ENCODE data around the gene XKR7. TPM values are rescaled to one million over a fixed set of nuclear protein-coding genes. Genes with fewer than 3 reads are reported as not detected.

The XKR7 gene
- total RNA-seq, 2 donors from 2014 or later: 0.26 to 0.33 TPM

- Histone ChIP-seq H3K27me3 (peaks cover 0 to 20% of the 10 kb centered on the region in 2 donors), H3K36me3 (replicated peaks in 1 of 2; ENCODE audit: insufficient read depth in 1 of 2, low read depth in 2 of 2) (no peaks in the 10 kb centered on the region), H3K4me3 (no peak overlapping the region), H3K27ac (no peak overlapping the region), H3K4me1 (peaks cover 11% of the 10 kb centered on the region), H3K9me3 (no peaks in the 10 kb centered on the region)
- no peak for ATAC-seq
- no peak for TF ChIP-seq POLR2A (IDR thresholded peaks at IDR 0.05)
- TF ChIP-seq, protein P1, sequence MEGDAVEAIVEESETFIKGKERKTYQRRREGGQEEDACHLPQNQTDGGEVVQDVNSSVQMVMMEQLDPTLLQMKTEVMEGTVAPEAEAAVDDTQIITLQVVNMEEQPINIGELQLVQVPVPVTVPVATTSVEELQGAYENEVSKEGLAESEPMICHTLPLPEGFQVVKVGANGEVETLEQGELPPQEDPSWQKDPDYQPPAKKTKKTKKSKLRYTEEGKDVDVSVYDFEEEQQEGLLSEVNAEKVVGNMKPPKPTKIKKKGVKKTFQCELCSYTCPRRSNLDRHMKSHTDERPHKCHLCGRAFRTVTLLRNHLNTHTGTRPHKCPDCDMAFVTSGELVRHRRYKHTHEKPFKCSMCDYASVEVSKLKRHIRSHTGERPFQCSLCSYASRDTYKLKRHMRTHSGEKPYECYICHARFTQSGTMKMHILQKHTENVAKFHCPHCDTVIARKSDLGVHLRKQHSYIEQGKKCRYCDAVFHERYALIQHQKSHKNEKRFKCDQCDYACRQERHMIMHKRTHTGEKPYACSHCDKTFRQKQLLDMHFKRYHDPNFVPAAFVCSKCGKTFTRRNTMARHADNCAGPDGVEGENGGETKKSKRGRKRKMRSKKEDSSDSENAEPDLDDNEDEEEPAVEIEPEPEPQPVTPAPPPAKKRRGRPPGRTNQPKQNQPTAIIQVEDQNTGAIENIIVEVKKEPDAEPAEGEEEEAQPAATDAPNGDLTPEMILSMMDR (IDR thresholded peaks at IDR 0.05): no peak
- DNase-seq: no peak
- intact Hi-C loops (cut with DNase I): no loop called here
- 91 to 94% methylated on average over 4 of the region's 4 CpGs for whole genome bisulfite sequencing, 2 donors
These were observed 82.4 kb downstream of the XKR7 start for GRCh38 chr20:32050324-32050841.

DNA sequence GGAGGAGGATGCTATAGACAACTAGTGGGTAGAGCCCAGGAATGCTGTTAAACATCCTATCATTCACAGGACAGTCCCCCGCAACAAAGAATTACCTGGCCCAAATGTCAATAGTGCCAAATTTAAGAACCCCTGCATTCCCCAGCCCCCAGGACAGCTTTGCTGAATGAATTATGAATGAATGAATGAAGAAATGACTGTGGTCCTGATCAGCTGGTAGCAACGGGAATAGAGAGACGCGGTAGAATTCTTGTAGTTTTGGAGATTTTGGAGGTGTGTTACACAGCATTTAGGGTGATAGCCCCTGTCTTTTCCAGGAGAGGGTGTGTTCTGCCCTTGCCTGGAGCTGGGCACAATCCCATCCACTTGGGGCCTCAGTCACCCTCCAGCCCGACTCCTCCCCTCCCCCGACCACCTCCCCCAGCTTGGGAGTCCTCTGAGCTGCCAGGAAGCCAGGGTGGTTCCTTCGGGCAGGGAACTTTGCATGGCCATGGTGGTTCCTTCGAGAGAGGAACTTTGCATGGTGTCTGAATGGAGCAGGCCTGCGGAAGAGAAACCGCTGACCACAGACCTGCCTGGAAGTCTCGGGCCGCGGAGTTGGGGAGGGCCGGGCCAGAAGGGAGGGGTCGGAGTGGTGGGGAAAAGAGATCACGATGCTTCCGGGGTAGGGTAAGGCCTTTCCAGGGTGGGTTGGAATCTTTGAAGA is 83.1 kb downstream of the XKR7 start:
- ATAC-seq (no peak), DNase-seq (peak in 1 of 4 donors; percentile 62)
- TF ChIP-seq, protein P1 (IDR thresholded peaks at IDR 0.05): no peak
- TF ChIP-seq POLR2A (IDR thresholded peaks at IDR 0.05): no peak
- WGBS, 2 donors: 21 to 26% methylated on average over 14 to 17 of the region's 17 CpGs
- intact Hi-C loops (cut with DNase I): no loop called here
- Histone ChIP-seq H3K27ac (peak overlapping the region in 1 of 4 donors; percentile 71), H3K36me3 (replicated peaks in 1 of 2; ENCODE audit: insufficient read depth in 1 of 2, low read depth in 2 of 2) (no peaks in the 10 kb centered on the region), H3K4me1 (peaks cover 11% of the 10 kb centered on the region), H3K9me3 (no peaks in the 10 kb centered on the region), H3K4me3 (no peak overlapping the region), H3K27me3 (peaks cover 0 to 20% of the 10 kb centered on the region in 2 donors)

DNA sequence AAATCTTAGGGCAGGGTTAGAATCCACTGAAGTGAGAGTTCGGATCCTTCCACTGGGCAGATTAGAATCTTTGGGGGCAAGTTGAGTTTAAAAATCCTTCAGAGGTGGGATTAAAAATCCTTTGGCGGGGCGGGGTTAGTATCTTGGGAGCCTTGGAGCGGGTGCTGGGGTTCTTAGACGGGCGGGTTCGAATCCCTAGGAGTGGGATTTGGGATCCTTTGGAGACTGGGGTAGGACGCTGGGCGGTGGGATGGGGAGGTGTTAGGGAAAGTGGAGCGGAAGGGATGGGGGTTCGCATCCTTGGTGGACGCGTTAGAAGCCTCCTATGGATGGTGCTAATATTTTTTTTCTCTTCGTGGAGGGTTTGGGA is 83.8 kb downstream of the XKR7 start:
- Histone ChIP-seq H3K9me3 (no peaks in the 10 kb centered on the region), H3K27me3 (peaks cover 0 to 20% of the 10 kb centered on the region in 2 donors), H3K36me3 (replicated peaks in 1 of 2; ENCODE audit: insufficient read depth in 1 of 2, low read depth in 2 of 2) (no peaks in the 10 kb centered on the region), H3K27ac (peak overlapping the region in 1 of 4 donors; percentile 71), H3K4me3 (no peak overlapping the region), H3K4me1 (peaks cover 11% of the 10 kb centered on the region)
- 14 to 21% methylated on average over 14 of the region's 14 CpGs for WGBS, 2 donors
- TF ChIP-seq, protein P1 (IDR thresholded peaks at IDR 0.05): no peak
- no peak for TF ChIP-seq POLR2A (IDR thresholded peaks at IDR 0.05)
- ATAC-seq (no peak), DNase-seq (no peak)
- intact Hi-C loops (cut with DNase I): no loop called here

DNA sequence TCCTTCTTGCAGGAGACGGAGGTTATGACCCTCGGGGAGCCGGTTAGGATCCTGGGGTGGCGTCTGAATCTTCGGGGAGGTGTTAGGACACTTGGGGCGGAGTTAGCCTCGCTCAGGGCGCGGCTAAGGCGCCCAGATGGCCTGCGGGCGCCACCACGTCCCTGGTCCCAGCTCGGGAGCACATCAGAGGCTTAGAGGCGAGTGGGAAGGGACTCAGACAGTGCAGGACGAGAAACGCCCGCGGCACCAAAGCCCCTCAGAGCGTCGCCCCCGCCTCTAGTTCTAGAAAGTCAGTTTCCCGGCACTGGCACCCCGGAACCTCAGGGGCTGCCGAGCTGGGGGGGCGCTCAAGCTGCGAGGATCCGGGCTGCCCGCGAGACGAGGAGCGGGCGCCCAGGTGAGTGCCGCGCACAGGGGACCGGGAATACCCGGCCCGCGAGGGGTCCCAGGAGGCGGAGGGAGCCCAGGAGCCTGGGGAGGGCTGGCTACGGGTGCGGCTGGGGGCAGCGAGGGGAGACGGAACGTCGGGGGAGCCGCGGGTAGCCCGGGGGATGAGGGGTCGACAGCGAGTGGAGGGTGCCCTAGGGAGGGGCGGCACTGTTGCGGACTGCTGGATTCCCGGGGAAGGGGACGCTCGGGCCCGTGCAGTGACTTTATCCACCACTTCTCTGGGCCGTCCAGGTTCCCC is 84.3 kb downstream of the XKR7 start, which contains the start of gene HCK:
HCK (plus strand) TSS at position 153 of the 688 bp plus-strand sequence.
- intact Hi-C loops (cut with DNase I): no loop called here
- ATAC-seq (no peak), DNase-seq (peak in 1 of 4 donors; percentile 51)
- no peaks in the 10 kb centered on the region for H3K36me3 ChIP-seq (replicated peaks in 1 of 2; ENCODE audit: insufficient read depth in 1 of 2, low read depth in 2 of 2)
- H3K27me3 ChIP-seq: peaks cover 0 to 20% of the 10 kb centered on the region in 2 donors
- H3K9me3 ChIP-seq: no peaks in the 10 kb centered on the region
- 2 to 7% methylated on average over 14 to 48 of the region's 58 CpGs for WGBS, 2 donors
- no peak within 1 kb of the TSS for H3K4me3 ChIP-seq
- peak within 1 kb of the TSS in 1 of 4 donors; percentile 71 for H3K27ac ChIP-seq
- TF ChIP-seq, protein P1 (IDR thresholded peaks at IDR 0.05): no peak
- TF ChIP-seq POLR2A (IDR thresholded peaks at IDR 0.05): peak in 2 of 3 donors; percentile 19 to 43
- peaks cover 11% of the 10 kb centered on the region for H3K4me1 ChIP-seq
